HL-60 (cell line): Measurements from ENCODE around the gene EXOC4.

ENCODE experiments used
- DNase-seq, 2 experiments: peaks; one replicate each; pipeline ENCODE4 v3.0.0-alpha.2; 2010 to 2020; ENCODE audit warnings: low read depth in 1 of 2, low spot score in 1 of 2
- H3K27ac ChIP-seq: fragments of 250-450 bp; sonication (Bioruptor Pico); replicated peaks from 2 replicates; pipeline ENCODE4 v1.5.1; 2020; ENCODE audit warnings: mild to moderate bottlenecking, moderate library complexity
- H3K27me3 ChIP-seq: fragments of 250-450 bp; sonication (Bioruptor Pico); 2 replicates; pipeline ENCODE4 v1.5.1; 2021; ENCODE audit warnings: mild to moderate bottlenecking, moderate library complexity; ENCODE audit not compliant: insufficient read depth, poor library complexity, severe bottlenecking
- H3K4me3 ChIP-seq: replicated peaks from 2 replicates; pipeline ENCODE4 v1.5.1; 2011; ENCODE audit warnings: mild to moderate bottlenecking, control low read depth, low read length; ENCODE audit not compliant: insufficient read depth
- CTCF ChIP-seq: IDR thresholded peaks from one replicate; pipeline ENCODE4 v1.5.1; 2011; ENCODE audit warnings: low read length, control low read depth, inconsistent platforms; ENCODE audit not compliant: insufficient read depth
- GABPA ChIP-seq: IDR thresholded peaks from 2 replicates; pipeline ENCODE4 v1.6.1; 2012; ENCODE audit warnings: low read depth
- POLR2AphosphoS5 ChIP-seq: IDR thresholded peaks from 2 replicates; pipeline ENCODE4 v1.6.1; 2012; ENCODE audit warnings: low read depth
- SPI1 ChIP-seq: IDR thresholded peaks from 2 replicates; pipeline ENCODE4 v1.6.1; 2012; ENCODE audit warnings: low read depth, mild to moderate bottlenecking, borderline replicate concordance
- TF ChIP-seq, protein P1 (sequence below): IDR thresholded peaks from 2 replicates; pipeline ENCODE4 v1.6.1; 2012; ENCODE audit warnings: low read depth; ENCODE audit not compliant: insufficient replicate concordance

The EXOC4 gene

DNA sequence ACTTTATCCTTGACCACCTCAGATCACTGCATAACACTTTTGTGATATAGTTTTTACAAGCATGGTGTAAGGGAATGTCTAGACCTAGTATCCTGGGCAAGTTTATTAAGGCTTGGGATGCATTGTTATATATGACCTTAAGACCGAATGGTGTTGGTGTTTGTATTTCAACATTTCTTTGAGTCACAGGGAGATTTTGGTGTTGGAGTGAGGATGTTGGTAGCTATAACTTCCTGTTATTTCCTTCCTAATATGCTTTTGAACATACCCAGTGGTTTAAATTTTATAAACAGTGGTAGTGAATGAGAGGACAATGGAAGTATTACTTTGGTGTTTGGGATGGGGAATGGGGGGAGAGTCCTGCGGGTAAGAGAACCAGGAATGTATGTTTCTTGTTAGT, 2.6 kb downstream of the EXOC4 start:
- H3K27me3 ChIP-seq: no peaks in the 10 kb centered on the region
- no peak overlapping the region for H3K4me3 ChIP-seq
- no peak for TF ChIP-seq POLR2AphosphoS5
- TF ChIP-seq GABPA: no peak
- no peak for TF ChIP-seq CTCF
- no peak for TF ChIP-seq SPI1
- TF ChIP-seq, protein P1, sequence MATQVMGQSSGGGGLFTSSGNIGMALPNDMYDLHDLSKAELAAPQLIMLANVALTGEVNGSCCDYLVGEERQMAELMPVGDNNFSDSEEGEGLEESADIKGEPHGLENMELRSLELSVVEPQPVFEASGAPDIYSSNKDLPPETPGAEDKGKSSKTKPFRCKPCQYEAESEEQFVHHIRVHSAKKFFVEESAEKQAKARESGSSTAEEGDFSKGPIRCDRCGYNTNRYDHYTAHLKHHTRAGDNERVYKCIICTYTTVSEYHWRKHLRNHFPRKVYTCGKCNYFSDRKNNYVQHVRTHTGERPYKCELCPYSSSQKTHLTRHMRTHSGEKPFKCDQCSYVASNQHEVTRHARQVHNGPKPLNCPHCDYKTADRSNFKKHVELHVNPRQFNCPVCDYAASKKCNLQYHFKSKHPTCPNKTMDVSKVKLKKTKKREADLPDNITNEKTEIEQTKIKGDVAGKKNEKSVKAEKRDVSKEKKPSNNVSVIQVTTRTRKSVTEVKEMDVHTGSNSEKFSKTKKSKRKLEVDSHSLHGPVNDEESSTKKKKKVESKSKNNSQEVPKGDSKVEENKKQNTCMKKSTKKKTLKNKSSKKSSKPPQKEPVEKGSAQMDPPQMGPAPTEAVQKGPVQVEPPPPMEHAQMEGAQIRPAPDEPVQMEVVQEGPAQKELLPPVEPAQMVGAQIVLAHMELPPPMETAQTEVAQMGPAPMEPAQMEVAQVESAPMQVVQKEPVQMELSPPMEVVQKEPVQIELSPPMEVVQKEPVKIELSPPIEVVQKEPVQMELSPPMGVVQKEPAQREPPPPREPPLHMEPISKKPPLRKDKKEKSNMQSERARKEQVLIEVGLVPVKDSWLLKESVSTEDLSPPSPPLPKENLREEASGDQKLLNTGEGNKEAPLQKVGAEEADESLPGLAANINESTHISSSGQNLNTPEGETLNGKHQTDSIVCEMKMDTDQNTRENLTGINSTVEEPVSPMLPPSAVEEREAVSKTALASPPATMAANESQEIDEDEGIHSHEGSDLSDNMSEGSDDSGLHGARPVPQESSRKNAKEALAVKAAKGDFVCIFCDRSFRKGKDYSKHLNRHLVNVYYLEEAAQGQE: no peak
- peak overlapping the region; percentile 26; the same call in 1 of the 2 replicates for H3K27ac ChIP-seq
- DNase-seq: peak; percentile 16 to 32

- Histone ChIP-seq H3K27ac (no peak overlapping the region), H3K4me3 (no peak overlapping the region), H3K27me3 (no peaks in the 10 kb centered on the region)
- TF ChIP-seq SPI1 (no peak), POLR2AphosphoS5 (no peak), GABPA (no peak), CTCF (no peak)
- TF ChIP-seq, protein P1: no peak
- no peak for DNase-seq
Observed at GRCh38 chr7:133258174-133258573, 5.3 kb downstream of the EXOC4 start.

GRCh38 chr7:133265821-133266220, 12.9 kb downstream of the EXOC4 start:
- Histone ChIP-seq H3K4me3 (no peak overlapping the region), H3K27me3 (no peaks in the 10 kb centered on the region), H3K27ac (no peak overlapping the region)
- TF ChIP-seq POLR2AphosphoS5 (no peak), GABPA (no peak), CTCF (no peak), SPI1 (no peak)
- TF ChIP-seq, protein P1: no peak
- no peak for DNase-seq
